Measurements from ENCODE around the gene HES6.

- no peak for TF ChIP-seq CTCF (IDR thresholded peaks at IDR 0.05; ENCODE audit: low read length)
- no peak for TF ChIP-seq EZH2 (optimal IDR thresholded peaks at IDR 0.05; ENCODE audit: low read depth, low read length)
- no peak for TF ChIP-seq EZH2phosphoT487 (IDR thresholded peaks at IDR 0.05; ENCODE audit: low read length)
Measured at GRCh38 chr2:238255151-238255551, 15.3 kb upstream of the HES6 start.

All from MM.1S (cell line).